Stimulated activated CD4-positive, alpha-beta T cell treated with anti-CD3 and anti-CD28 coated beads, Interleukin-15, amount 100 ng/mL, for 1 hour (primary cell): ENCODE results near the gene SPTLC1.

ENCODE experiments used
- DNase-seq, 2 donors: peaks; one replicate each; pipeline ENCODE4 v3.0.0-alpha.2; 2020; ENCODE audit warnings: low read depth in 1 of 2, low spot score in 1 of 2

The SPTLC1 gene

GRCh38 chr9:91991721-91992341 lies 123.4 kb downstream of the SPTLC1 start:
- no peak for DNase-seq

DNA sequence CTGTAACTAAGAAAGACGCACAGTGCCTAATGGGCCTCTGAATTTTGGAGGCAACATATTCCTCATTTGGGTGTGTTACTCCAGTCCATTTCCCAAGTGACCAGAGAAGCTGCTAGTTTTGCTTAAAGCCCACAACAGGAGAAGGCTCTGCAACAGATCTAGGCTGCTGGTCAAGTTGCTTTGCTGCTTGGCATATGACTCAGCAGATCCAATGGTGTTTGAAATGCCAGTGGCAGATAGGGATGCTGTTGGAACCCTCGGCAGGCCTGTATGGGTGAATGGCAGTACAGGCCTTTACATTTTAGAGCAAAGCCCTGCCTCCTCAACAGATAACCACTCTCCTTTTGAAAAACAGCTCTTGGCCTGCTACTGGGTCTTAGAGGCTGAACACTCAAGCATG lies 129.0 kb downstream of the SPTLC1 start:
- DNase-seq: no peak

DNA sequence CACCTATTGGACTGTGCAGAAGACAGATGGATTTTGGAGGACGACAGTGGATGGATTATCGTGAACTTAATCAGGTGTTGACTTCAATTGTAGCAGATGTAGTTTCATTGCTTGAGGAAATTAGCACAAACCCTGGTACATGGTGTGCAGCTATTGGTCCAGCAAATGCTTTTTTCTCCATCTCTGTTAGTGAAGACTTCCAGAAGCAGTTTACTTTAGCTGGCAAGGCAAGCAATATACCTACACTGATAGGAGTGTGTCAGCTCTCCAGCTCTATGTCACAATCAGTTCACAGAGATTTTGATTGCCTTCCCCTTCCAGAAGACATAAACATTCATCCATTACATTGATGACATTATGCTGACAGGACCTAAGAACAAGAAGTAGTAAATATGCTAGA lies 129.5 kb downstream of the SPTLC1 start:
- DNase-seq: no peak
